NOMO-1 treated with dmso at 0.1 percent for 144 hours (cell line): ENCODE data around the gene GALNTL6.
"Not testable (repeated sequence)": the region's sequence is repeated elsewhere in the genome, so short reads cannot be mapped to it uniquely, and the experiment has no call there.

Experiments used
- DNase-seq: peaks from one replicate; lab custom pipeline; 2025; ENCODE audit not compliant: unreplicated experiment; lab: John Stamatoyannopoulos, UW

The GALNTL6 gene

GRCh38 chr4:173002830-173003561 is 1189.8 kb downstream of the GALNTL6 start:
- peak; percentile 58 for DNase-seq

- DNase-seq: no peak
These were observed 1192.9 kb downstream of the GALNTL6 start for GRCh38 chr4:173005912-173006633.

- no peak for DNase-seq
These were observed 1195.2 kb downstream of the GALNTL6 start for GRCh38 chr4:173008436-173008835.

- DNase-seq: no peak
These were observed 1196.1 kb downstream of the GALNTL6 start for GRCh38 chr4:173009129-173009823.

GRCh38 chr4:173012608-173013007 is 1199.4 kb downstream of the GALNTL6 start:
- DNase-seq: no peak

GRCh38 chr4:173013232-173013930 is 1200.2 kb downstream of the GALNTL6 start:
- DNase-seq: peak; percentile 24

GRCh38 chr4:173014113-173014558 is 1200.9 kb downstream of the GALNTL6 start:
- no peak for DNase-seq

GRCh38 chr4:173014836-173015235 is 1201.6 kb downstream of the GALNTL6 start:
- DNase-seq: no peak

- no peak for DNase-seq
These were observed 1204.6 kb downstream of the GALNTL6 start for GRCh38 chr4:173017802-173018201.

GRCh38 chr4:173018446-173018845 is 1205.2 kb downstream of the GALNTL6 start:
- no peak for DNase-seq

- no peak for DNase-seq
These were observed 1206.5 kb downstream of the GALNTL6 start for GRCh38 chr4:173019664-173020063.

- not testable (repeated sequence) for DNase-seq
These were observed 1208.8 kb downstream of the GALNTL6 start for GRCh38 chr4:173021746-173022573.

- no peak for DNase-seq
These were observed 1211.0 kb downstream of the GALNTL6 start for GRCh38 chr4:173024203-173024602.

- DNase-seq: peak; percentile 15
These were observed 1211.9 kb downstream of the GALNTL6 start for GRCh38 chr4:173025131-173025530.

- DNase-seq: no peak
These were observed 1224.0 kb downstream of the GALNTL6 start for GRCh38 chr4:173037242-173037641.

- DNase-seq: no peak
These were observed 1225.1 kb downstream of the GALNTL6 start for GRCh38 chr4:173038192-173038896.

- no peak for DNase-seq
These were observed 1226.7 kb downstream of the GALNTL6 start for GRCh38 chr4:173039617-173040577.

GRCh38 chr4:173041482-173041881 is 1228.3 kb downstream of the GALNTL6 start:
- DNase-seq: no peak
